ENCODE results near the gene GNL3L.
"Not testable (repeated sequence)": the region's sequence is repeated elsewhere in the genome, so short reads cannot be mapped to it uniquely, and the experiment has no call there.

GNL3L gene, protein sequence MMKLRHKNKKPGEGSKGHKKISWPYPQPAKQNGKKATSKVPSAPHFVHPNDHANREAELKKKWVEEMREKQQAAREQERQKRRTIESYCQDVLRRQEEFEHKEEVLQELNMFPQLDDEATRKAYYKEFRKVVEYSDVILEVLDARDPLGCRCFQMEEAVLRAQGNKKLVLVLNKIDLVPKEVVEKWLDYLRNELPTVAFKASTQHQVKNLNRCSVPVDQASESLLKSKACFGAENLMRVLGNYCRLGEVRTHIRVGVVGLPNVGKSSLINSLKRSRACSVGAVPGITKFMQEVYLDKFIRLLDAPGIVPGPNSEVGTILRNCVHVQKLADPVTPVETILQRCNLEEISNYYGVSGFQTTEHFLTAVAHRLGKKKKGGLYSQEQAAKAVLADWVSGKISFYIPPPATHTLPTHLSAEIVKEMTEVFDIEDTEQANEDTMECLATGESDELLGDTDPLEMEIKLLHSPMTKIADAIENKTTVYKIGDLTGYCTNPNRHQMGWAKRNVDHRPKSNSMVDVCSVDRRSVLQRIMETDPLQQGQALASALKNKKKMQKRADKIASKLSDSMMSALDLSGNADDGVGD

DNA sequence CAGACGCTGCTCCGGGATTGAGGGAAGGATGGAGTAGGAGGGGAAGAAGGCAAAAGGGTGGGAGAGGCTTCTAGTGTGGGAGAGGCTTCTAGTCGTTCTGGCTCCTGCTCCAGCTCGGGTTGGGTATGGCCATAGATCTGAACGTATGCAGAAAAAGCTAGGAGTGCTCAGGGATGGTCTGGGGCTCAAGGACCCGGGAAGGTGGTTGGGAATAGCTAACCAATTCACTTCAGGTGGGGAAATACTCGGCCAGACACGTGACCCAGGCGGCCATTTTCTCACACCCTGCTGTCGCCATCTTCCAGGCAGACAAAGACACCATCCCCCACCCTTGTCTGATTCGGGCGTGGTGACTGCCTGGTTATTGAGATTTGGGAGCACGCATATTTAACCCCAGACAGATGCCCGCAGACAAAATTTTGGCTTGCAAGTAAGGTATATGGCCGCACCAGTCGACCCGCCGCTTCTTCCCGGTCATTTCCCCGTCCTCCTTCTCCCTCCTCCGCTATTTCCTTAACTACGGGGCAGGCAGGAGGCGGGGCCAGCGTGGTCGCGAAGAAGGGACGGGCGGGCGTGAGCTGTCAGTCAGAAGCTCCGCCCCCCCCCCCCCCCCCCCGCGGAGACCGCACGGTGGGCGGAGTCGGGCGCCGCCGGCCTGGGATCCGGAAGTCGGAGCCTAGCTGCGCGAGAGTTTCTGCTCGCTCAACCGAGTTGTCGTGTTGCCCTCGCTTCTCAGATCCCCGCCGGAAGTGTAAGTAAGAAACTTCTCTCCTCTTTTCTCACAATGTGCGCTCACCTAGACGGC is at the start of gene GNL3L:
Gene GNL3L (plus strand): TSS at position 668 of the 805 bp plus-strand sequence. CDS start 2,348 bp downstream, outside the sequence.
- peak; percentile 87 for DNase-seq (ENCODE audit: low spot score)

DNA sequence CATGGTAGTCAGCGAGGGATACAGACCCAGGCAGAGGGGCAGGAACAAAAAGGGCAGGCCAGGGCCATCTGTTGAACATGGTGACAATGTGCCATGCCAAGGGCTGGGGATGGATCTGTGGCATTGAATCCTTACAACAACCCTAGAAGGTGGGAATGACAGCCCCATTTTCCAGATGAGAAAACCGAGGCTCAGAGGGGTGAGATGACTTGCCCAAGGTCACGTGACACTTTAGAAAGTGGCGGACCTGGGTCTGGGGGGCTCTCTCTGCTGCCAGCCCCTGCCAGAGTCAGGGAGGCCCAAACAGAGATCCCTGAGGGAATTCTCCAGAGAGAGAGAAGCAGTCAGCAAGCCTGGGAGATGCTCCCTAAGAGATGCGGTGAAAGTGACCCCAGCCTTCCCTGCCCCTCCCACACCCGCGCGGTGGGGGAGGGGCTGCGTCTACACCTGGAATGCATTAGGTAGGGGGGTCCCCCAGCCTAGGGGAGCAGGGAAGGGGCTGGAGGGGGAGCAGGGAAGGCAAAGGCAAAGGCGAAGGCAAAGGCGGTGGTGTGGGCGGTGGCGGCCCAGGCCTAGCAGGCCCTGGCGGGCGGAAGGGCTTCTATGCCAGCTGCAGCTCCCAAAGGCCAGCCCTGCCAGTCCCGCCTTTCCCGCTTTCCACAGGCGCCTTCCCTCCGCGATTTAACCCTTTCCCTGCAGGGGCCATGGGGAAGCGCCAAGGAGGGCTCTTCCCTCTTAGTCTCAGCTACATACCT is 47.0 kb upstream of the GNL3L start:
- no peak for DNase-seq (ENCODE audit: low spot score)

DNA sequence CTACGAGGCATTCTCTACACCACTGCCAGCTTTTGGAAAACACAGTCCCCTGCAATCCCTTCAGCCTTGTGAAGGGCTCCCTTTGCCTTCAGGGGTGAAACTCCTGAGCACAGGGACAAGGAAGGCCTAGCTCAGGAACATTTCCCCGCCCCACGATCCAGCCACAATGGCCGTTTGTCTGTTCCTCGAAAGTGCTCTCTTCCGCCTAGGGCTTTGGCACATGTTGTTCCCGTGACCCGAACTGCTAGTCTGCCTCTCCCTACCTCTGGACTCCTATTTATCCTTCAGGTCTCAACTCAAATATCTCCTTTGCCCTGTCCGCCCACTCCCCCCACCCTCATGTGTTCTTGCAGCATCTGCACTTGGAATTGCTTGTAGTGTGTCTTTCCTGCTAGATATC is 46.1 kb upstream of the GNL3L start:
- DNase-seq (ENCODE audit: low spot score) = no peak

DNA sequence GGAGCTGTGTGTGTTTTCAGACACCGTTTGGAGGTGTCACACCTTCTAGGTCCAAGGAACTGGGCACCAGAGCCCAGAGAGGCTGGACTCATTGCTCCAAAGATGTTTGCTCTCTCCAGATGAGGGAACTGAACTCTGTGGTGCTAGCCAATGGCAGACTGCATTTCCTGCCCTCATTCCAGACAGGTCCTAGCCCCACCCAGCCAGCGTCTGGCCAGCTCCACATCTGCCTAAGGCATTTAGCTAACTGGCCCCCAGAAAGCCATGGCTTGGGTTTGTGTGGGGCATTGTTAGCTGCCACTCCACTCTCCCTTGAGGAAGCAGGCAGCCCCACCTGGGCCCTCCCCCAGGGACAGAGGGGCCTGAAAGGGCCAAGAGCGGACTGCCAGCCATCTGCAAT is 45.4 kb upstream of the GNL3L start:
- DNase-seq (ENCODE audit: low spot score) = no peak

DNA sequence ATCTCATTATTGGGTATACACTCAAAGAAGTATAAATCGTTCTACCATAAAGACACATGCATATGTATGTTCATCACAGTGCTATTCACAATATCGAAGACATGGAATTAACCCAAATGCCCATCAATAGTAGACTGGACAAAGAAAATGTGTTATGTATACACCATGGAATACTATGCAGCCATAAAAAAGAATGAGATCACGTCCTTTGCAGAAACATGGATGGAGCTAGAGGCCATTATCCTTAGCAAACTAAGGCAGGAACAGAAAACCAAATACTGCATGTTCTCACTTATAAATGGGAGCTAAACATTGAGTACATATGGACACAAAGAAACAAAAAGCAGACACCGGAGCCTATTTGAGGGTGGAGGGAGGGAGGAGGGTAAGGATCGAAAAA is 40.2 kb upstream of the GNL3L start:
- not testable (repeated sequence) for DNase-seq (ENCODE audit: low spot score)

DNA sequence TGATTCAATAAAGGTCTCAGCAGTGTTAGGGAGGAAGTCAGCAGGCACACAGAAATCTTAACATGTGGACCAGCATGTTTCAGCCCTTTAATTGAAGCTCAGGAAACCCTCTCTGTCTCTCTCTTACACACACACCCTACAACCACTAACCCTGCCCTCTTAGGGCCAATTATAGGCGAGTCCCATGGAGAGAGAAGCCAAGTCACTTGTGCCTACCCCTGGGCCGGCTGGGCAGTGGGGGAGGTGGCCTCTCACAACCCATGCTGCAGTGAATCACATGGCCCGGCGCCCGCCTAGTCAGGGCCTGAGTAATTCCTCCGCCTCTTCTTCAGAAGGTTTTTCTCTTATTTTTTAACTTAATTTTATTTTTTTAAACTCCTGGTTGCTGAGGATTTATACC is 37.7 kb upstream of the GNL3L start:
- DNase-seq (ENCODE audit: low spot score) = no peak

DNA sequence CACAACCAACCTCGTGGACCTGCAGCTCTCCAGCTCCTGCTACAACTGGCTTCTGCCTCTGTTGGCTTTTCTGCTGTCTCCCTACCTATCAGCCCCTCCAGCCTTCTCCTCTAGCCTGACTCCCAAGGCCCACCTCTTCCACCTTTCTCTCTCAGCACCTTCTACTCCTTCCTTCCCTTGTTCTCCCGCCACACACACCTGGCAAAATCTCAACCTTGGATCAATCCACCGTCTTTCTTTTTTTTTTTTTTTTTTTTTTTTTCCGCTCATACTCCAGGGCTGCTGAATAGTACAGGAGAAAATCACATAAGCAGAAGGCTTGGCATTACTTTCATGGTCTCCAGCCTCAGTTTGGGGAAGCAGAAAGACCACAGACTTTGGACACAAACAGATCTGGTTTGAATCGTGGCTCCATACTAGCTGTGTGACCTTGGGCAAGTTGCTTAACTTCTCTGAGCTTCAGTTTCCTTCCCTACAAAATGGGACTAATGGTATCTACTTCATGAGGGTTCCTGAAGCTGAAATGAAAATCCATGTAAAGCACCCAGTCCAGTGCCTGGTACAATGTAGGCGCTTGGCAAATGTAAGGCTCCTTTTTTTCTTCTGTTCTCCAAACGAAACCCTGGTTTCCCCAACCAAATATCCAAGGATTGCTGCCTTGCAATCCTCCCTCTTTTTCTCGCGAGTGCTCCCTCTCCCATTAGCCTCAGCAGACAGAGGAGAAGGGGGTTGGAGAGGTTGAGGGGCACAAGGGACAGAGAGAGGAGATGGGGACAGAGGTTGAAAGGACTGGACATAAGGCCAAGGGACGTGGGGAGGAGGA is 35.6 kb upstream of the GNL3L start:
- no peak for DNase-seq (ENCODE audit: low spot score)

DNA sequence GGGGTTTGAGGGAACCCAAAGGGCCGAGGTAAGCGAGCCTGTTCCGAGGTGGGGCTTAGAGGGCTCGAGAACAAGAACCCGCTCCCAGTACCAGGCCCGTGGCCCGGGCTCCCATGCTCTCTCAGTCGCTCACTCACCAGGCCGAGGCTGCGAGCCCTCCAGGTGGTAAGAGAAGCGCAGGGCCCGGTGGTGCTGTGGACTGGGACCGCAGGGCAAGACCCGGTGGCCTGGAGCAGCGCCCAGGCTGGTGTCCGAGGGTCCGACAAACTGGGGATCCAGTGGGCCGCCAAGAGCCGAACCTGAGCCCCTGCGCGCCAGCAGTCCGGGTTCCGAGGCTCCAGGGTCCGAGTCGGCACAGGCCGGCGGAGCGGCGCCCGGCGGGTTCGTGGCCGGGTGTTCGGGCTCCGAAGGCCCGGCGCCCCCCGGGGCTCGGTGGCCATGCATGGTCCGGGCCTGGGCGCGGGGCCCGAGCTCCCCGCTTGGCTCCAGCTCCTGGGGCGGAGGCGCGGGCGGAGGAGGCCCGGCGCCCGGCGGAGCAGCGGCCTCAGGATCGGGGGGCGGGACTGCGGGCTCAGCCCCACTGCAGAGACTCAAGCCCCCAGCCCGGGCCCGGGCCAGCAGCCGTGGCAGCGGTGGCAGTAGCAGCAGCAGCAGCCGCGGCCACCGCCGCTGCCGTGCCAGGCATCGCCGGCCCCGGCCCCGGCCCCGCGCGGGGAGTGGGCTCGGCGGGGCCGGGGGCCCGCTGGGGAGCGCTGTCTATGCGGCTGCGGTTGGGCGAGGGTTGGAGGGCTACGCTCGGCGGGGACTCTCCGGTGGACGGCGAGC is 34.8 kb upstream of the GNL3L start:
- DNase-seq (ENCODE audit: low spot score) = no peak

DNA sequence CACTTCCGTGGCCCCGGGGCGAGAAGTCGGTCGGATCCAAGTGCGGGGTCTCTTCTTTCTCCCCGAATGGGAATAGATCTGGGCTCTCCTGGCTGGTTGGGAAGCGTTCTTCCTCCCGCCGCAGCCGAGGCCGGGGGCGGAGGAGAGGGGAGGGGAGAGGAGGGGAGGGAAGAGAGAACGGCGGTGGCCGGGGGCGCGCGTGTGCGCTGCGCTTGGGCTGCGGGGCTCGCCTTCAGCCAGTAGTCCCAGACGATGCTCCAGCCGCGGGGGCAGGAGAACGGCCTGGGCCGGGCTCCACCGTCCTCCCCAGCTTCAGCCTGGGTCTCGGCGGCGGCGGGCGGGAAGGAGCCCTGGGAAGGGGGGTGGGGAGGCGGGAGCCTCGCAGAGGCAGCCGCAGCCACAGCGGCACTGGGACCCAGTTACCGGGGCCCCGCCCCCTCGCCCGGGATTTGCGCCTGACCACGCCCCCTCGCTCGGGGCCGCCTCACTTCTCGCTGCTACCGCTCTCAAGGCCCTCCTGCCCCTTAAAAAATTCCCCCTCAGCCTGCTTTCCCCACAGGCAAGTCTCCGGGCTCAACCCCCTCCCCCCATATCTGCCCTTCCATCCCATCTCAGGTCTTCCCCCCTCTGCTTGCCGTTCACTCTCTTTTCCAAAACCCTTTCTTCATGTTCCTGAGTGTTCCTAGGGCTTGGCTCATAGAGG is 34.1 kb upstream of the GNL3L start, which contains the start of gene FGD1:
Gene FGD1 (minus strand): TSS at position 421 of the 703 bp plus-strand sequence. CDS start 802 bp downstream, outside the sequence.
- peak; percentile 19 for DNase-seq (ENCODE audit: low spot score)

DNA sequence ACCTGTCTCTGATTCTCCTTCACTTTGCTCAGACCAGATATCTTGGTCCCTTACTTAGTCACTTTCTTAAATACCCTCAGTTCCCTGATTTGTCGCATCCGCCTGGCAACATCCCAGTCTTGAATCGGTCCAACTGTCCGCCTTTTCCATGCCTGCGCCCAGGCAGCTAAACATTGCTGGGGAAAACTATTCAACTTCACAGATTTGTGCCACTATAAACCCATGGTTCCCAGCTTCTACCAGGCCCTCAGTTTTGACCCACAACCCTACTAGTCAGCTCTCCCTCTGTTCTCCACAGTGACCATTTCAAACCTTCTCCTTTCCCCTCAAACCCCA is 33.5 kb upstream of the GNL3L start:
- DNase-seq (ENCODE audit: low spot score) = no peak

DNA sequence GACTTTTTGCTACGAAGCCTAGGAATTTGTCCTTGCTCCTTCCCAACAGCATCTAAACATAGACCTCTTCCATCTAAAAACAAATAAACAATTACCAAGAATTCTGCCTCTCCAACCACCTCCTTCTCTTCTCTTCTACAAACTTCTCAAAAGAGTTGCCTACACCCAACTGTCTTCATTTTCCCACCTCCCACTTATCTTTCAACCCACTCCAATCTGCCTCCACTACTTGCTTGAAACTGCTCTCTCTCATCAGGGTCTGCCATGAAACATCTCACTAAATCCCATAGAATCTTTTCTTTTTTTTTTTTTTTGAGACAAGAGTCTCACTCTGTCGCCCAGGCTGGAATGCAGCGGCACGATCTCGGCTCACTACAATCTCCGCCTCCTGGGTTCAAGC is 33.1 kb upstream of the GNL3L start:
- DNase-seq (ENCODE audit: low spot score) = no peak

DNA sequence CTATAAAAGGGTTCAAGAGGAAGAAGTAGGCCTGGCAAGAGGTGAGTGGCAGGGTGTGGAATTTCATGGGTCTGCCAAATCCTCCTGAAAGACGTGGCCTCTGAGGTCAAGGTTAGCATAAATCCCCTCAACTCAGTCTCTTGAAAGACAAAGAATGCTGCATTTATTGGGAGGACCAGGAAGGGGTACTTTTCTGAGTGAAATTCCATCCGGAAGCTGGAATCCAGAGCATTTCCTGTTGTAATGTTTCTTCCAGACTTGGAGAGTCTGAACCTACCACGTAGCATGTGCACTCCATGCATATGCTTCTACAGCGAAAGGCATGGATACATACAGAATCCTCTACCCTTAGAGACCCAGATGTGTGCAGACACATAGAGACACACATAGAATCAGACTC is 20.6 kb upstream of the GNL3L start:
- no peak for DNase-seq (ENCODE audit: low spot score)

DNA sequence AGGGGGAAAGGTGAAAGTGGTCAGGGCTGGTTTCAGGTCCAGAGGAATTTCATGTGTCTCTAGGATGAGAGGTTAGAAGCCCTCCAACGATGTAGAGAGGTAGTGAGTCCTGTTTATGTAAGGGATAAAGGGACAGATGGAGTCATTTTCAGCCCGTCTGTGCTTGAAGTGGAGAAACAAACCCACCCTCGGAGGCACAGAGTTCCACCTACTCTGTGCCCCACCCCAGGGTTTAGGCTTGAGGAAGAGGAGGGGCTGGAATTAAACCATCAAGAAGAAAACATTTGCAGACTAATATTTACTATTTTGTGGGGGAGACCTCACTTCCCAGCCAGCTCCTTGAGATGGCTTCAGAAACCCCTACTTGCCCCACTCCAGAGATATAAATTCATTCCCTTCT is 868 bp upstream of the GNL3L start:
- no peak for DNase-seq (ENCODE audit: low spot score)

DNA sequence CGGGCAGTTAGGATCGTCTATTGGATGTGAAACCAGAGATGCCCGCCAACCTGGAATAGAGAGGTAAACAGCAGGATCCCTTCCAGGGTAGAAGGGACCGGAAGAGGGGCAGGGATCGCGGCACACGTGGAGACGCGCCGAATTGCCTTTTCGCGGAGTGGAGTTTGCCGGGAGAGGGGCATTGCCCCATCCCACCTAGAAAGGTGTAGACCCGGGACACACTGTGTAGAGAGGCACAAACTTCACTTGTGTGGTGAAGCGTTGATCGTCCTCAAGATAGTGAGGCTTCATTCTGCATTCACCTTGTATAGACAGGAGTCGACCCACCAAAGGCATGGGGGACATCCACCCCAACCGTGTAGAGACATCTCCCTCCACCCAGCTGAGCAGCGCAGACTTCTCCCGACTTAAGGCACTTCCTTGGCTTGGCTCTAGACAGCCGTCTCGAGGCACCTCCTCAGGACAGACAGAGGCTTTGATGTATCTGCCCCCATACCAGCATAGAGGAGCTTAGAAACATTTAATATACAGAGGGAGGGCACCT is 410 bp downstream of the GNL3L start:
- no peak for DNase-seq (ENCODE audit: low spot score)

DNA sequence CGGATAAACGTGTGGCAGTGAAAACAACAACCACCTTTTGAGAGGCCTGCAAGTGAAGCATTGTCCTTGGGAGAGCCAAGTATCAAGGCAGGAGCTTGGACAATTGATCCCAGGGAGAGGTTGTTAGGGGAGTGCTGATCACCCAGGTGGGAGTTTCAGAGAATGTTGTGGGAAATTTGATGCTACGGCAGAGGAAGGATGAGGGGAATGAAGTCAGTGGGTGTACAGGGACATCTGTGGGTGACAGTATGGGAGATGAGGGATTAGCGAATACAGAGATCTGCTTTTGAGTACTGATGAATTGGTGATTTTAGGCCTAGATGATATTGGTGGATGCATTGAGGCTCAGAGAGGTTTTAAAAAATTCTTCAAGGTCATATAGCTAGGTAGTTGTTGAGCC is 4.3 kb downstream of the GNL3L start:
- DNase-seq (ENCODE audit: low spot score) = no peak

DNA sequence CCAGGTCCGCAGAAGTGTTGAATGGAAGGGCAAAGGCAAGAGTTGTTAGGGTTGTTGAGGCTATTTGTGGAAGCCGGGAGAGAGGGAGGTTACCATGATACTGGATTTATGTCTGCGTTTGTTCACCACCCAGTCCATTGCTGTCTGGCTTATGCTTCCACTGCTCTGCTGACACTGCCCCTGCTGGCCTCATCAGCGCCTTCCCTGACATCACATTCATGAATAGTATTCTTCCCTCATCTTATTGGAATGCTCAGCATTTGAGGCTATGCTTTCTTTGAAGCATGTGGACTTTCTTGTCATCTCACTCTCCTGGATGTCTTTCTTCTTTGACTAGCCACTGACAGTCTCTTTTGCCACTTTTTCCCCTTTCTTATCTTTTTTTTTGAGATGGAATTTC is 10.3 kb downstream of the GNL3L start:
- no peak for DNase-seq (ENCODE audit: low spot score)

DNA sequence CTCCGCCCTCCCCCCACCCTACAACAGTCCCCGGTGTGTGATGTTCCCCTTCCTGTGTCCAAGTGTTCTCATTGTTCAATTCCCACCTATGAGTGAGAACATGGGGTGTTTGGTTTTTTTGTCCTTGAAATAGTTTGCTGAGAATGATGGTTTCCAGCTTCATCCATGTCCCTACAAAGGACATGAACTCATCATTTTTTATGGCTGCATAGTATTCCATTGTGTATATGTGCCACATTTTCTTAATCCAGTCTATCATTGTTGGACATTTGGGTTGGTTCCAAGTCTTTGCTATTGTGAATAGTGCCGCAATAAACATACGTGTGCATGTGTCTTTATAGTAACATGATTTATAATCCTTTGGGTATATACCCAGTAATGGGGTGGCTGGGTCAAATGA is 12.2 kb downstream of the GNL3L start:
- not testable (repeated sequence) for DNase-seq (ENCODE audit: low spot score)

DNA sequence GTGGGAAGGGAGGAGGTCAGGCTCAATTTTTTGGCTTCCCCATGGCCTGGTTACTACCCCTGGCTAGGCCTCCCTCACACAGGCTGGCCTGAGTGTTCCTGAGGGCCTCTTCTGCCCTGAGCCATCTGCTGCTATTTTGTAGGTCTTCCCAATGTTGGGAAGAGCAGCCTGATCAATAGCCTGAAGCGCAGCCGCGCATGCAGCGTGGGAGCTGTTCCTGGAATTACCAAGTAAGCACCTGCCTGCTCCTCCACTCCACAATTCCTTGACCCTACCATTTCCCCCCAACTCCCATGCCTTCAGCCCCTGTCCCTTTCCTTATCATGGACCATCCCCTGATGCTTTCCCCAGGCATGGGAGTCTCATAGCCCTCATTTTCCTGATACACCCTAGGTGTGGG is 20.8 kb downstream of the GNL3L start:
- DNase-seq (ENCODE audit: low spot score) = no peak

DNA sequence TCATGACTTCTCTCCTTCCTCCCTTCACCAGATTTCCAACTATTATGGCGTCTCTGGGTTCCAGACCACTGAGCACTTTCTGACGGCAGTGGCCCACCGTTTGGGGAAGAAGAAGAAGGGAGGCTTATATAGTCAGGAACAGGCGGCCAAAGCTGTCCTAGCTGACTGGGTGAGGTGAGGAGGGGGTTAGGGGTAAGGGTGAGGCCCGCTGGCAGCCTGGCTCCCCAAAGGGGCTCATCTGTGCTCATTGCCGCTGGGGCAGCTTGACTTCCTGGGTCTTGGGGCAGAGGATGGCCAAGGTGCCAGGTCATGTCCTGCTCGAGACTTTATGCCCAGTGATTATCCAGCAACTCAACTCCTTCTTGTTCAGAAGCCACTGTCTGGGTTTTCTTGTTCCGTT is 21.8 kb downstream of the GNL3L start:
- DNase-seq (ENCODE audit: low spot score) = no peak
